ENCODE measurements around the gene CNST.

Gene CNST, protein sequence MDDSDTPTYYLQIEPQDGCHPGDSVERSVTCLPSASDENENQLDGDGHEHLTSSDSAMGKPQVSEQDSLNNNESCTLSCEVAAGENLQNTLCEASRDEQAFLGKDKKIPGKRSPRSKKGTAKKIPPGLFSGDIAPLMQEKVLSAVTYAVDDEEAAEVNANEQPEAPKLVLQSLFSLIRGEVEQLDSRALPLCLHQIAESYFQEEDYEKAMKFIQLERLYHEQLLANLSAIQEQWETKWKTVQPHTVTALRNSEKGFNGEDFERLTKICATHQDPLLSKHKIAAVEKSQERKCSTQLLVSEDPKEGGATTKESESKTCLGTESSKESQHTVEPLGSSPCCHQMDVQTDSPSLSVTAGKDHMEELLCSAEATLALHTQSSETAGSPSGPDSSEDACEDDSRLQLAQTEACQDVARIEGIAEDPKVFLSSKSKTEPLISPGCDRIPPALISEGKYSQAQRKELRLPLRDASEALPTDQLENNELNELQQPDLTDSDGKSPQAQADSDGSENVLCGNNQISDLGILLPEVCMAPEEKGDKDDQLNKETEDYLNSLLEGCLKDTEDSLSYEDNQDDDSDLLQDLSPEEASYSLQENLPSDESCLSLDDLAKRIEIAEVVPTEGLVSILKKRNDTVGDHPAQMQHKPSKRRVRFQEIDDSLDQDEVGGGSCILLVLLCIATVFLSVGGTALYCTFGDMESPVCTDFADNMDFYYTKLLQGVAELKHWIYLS

DNA sequence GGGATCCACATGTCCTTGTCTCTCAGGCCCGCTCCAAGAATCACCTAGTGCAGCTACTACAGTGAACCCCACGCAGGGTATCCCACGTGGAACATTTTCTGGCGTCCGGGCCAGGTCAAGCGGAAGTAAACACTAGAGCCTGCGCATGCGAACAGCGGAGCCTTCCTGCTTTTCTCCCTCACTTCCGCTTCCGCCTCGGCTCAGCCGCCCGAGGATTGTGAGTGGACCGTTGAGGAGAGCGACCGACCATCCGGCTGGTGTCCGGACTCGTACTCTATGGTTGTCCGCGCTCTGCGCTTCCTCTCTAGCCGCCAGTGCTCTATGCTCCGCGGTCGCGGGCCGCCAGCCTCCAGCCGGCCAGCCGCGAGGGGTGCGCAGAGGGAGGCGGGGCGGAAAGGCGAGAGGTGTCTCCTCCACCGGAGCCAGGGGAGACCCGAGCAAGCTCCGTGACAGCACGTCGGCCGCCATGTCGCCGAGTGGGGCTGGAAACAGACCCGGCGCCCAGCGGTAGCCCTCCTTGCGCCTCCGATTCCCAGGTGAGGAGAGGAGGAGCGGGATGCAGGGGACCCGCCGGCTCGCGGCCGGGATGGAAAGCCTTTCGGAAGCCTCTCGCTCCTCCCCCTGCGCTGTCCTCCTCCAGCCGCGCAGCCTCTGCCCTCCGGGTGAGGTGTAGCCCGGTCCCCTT is at the start of gene CNST, which contains the start of gene TFB2M:
Gene CNST (plus strand): TSS at position 329 of the 685 bp plus-strand sequence. CDS start 25,107 bp downstream, outside the sequence.
Gene TFB2M (minus strand): TSS at position 134 of the 685 bp plus-strand sequence. CDS start 123 bp downstream, at position 11.
- DNase-seq (ENCODE audit: low read depth in 2 of 2), result peak; percentile 75 to 83

DNA sequence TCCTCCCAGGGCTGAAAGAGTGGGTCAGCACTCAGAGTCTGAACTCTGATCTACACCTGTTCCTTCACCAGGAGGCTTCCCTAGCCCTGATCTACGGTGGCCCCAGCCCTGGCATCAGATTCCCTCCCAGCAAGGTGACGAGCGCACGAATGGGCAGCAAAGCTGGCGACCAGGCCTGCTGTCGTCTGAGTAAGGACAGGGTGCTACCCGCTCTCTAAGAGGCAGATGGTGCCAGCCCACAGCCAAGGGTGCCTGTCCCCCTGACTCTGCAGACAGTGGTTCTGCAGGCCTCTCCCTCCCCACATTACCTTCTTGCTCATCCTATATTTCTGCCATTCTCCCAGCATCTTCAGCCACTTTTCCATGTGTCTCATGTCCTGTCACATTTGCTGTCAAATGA is 48.9 kb upstream of the CNST start:
- no peak for DNase-seq (ENCODE audit: low read depth in 2 of 2)

DNA sequence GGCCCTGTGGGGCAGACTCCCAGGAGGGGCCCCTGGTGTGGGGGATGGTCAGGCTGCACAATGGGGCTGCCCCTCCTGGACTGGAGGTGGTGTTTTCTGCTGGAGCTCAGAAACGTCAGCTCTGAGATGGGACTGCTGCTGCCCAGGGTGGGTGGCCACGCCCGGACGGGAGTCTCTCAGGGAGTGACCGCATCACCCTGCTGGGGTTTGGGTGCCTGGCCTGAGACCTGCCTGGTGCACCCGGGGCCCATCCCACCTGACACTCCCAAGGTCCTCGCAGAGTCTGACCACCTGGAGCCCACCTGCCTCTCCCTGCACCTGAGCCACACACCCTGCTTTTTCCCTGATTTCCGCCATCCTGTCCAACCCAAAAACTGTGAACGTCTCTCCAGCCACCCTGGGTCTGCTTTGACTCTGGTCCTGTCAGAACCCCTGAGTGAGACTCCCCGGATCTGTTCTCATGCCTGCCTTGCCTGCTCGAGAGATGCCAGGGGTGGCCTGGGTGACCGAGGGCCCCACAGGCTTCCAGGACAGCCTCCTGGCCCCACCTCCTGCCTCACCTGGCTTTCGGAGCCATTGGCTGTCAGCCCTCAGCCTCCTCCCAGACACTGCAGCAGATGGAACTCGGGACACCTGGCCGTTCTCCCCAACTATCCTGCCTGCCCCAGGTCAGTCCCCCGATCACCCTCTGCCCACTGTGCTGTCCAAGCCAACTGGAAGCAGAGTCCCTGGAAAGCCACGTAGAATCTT is 47.6 kb upstream of the CNST start:
- DNase-seq (ENCODE audit: low read depth in 2 of 2), result no peak

DNA sequence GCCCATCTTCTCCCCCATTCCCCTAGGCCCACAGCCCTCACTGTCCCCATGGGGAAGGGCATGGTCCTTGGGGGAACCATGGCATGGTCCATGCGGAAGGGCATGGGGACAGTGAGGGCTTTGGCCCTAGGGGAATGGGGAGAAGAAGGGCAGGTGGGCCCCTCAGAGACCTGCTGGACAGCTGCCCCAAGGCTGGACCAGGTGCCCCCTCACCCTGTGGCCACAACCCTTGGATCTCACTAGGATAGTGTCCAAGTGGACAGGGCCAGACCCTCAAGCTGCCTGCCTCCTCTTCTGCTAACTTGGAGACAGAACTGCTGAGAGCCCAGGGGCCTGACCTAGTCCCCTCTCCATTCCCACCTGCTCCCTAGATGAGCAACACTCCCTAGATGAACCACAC is 46.7 kb upstream of the CNST start:
- no peak for DNase-seq (ENCODE audit: low read depth in 2 of 2)

DNA sequence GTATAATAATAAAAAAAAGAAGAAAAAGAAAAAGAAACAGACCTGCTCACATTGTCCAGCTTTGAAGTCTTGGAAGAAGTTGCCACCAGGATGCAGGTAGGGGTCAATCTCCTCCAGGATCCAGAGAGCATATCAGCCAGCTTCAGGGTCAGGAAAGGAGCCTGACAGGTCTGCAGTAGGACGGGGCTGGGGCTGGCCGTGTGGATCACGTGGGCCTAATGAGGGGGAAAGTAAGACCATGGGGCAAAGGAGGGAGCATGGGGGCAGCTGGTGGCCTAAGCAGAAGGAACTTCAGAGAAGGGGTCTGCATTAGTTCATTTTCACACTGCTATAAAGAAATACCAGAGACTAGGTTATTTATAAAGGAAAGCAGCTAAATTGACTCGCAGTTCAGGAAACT is 39.9 kb upstream of the CNST start:
- no peak for DNase-seq (ENCODE audit: low read depth in 2 of 2)

DNA sequence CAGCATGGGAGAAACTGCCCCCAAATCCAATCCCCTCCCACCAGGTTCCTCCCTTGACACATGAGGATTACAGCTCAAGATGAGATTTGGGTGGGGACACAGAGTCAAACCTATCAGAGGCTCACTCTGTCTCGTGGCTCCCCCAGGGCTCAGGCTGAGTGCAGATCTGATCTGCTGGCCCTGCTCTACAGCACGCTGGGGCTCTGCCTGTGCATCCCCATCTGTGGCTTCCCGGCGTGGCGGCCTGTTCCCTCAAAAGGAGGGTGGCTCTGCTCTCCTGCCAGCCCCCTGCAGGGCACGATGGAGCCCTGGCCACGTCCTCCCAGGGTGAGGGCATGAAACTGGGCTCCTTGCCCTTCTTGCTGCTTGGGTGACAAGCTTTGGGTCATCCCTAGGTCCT is 39.3 kb upstream of the CNST start:
- DNase-seq (ENCODE audit: low read depth in 2 of 2), result no peak

DNA sequence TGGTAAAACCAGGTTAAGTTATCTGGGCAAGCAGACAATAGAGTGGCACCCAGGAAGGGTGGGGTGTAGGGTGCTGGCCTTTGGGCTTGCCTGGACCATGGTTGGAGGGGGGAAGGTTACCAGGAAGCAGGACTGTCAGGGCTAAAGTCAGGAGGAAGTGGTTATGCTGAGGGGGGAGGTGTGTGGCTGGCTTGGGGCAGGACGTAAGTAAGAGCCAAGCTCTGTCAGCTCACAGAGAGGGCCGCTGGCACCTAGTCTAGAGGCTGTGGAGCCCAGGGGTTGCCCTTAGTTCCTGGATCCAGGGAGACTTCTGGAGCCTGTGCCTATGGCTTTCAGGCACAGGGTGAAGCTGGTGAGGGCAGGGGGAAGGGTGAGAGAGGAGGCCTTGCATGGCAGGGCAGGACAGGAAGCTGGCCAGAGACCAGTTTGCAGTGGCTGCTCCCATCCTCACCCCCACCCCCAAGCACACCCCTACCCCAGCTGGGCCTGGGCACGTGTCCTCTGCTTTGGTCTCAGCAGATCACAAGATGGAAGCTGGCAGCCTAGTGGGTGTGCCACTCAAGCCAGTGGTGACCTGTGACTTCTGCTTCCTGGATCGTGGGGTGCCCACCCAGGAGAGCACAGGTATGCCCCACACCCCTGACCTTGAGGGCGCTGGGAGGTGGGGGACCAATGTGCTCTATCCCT is 38.7 kb upstream of the CNST start:
- DNase-seq (ENCODE audit: low read depth in 2 of 2), result no peak

DNA sequence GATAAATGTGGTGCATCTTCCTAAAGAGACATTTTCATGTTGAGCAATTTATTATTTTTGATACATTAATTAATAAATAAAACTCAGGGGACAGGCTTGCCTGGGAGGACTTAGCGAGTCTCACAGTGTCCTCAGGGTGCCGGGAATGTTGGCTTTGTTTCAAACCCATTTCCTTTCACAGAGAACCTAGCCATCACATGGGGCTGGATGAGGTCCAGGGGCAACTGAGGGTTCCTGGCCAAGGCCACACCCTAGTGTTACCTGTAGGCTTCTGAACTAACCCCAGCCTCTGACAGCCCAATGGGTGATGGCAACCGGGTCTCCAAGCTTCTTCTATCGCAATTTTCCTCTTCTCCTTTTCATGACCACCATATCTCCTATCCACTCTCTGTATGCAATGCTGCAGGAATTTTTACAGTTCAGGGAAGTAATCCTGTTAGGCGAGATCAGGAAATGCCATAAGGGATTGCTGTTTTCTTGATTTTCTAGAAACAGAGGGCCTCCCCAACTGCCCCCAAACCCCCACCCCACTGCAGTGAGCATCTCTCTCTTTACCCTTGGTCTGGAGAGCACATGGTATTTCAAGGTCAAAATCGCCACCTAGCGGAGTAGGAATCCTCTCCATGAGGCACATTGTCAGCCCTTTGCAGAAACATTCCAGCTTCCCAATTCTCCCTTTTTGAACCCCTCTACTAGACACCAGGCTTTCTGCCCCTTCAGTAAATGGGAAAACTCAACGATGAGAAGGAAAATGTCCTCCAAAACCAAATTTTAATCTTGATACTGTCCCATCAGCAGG is 37.1 kb upstream of the CNST start:
- DNase-seq (ENCODE audit: low read depth in 2 of 2), result no peak

DNA sequence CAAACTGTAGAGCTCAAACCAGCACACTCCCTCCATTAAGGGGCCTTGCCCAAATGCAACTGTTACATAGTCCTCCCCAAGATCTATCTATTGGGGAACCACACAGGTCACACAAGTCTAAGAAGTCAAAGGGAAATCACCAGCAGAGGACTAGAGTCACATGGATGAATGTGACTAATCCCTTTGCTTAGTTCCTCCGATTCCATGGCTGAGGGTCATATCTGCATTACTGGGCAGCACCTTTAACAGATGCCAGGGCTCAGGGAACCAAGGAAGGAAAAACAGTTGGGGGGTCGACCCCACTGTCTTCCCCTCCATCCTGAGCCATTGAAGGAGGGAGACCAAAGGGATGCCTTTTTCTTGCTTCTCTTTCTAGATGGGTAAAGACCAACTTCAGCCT is 35.8 kb upstream of the CNST start:
- DNase-seq (ENCODE audit: low read depth in 2 of 2), result no peak

DNA sequence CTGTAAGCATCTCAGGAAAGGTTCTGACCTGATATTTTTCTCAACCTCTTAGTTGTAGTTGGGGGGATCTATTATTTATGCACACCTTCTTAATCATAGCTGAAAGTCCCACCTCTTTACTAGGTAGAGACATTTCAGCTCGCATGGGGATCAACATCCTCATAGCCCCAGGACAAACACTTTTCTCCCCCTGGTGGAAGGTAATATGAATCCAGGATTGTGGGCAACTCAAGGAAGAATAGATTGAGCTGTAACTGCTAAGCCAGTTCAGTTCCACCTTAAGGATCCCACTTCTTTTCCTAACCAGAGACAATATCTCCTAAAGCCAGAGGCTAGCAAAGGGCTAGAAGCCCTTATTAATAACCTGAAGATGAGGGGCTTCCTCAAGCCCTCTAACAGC is 33.7 kb upstream of the CNST start:
- DNase-seq (ENCODE audit: low read depth in 2 of 2), result no peak

DNA sequence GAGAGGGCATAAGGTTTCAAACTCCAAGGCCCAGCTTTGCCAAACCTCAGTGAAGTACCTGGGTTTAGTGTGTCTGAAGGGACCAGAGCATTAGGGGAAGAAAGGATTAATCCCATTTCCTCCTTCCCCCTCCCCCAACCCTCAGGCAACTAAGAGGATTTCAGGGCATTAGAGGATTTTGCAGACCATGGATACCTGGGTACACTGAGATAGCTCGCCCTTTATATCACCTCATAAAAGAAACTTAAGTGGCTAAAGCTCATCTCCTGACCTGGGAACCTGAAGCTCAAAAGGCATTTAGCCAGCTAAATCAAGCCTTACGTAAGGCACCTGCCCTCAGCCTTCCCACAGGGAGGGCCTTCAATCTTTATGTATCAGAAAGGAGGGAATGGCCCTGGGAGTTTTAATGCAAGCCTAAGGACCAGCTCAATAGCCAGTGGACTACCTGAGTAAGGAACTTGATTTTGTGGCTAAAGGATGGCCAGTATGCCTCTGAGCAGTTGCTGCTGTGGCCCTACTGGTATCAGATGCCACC is 32.8 kb upstream of the CNST start:
- DNase-seq (ENCODE audit: low read depth in 2 of 2), result no peak

DNA sequence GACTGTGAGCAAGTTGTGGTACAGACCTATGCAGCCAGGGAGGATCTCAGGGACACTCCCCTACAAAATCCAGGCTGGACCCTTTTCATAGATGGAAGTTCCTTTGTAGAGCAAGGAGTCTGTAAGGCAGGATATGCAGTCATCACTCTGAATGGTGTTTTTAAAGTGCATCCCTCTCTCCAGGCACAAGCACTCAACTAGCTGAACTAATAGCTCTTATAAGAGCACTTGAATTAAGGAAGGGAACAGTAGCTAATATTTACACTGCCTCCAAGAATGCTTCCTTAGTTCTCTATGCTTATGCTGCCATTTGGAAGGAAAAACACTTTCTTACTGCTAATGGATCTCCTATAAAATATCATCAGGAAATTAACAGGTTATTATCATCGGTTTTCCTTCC is 32.1 kb upstream of the CNST start:
- no peak for DNase-seq (ENCODE audit: low read depth in 2 of 2)

DNA sequence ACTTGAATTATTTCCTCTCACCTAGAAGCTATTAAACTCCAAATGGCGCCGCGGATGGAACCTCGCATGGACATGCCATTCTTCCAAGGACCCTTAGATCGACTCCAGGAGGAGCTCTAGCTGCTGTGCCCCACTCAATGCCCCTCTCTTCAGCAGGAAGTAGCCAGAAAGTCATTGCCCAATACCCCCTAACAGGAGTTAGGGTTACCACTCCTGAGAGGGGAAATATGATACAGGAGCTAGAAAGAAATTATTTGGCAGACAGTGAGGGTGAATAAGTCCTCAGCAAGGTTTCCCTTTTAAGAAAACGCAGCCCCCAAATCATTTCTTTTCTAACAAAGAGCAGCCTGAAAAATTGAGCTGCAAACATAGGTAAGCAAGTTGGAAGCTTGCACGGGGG is 28.8 kb upstream of the CNST start:
- no peak for DNase-seq (ENCODE audit: low read depth in 2 of 2)

DNA sequence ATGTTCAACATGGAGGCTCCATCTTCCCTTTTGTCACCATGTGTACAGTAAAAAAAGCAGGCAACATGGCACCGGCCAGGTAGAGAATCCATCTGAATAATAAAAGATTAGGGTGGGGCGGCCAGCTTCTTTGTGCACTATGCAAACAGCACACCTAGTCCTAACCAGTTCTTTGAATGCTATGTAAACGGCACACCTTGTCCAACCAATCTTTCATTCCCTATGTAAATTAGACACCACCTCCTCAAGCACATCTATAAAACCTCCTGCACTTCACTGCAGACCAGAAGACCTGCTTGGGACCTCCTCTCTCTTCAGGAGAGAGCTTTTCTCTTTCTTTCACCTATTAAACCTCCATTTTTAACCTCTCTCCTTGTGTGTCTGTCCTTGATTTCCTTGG is 28.4 kb upstream of the CNST start:
- DNase-seq (ENCODE audit: low read depth in 2 of 2), result no peak

DNA sequence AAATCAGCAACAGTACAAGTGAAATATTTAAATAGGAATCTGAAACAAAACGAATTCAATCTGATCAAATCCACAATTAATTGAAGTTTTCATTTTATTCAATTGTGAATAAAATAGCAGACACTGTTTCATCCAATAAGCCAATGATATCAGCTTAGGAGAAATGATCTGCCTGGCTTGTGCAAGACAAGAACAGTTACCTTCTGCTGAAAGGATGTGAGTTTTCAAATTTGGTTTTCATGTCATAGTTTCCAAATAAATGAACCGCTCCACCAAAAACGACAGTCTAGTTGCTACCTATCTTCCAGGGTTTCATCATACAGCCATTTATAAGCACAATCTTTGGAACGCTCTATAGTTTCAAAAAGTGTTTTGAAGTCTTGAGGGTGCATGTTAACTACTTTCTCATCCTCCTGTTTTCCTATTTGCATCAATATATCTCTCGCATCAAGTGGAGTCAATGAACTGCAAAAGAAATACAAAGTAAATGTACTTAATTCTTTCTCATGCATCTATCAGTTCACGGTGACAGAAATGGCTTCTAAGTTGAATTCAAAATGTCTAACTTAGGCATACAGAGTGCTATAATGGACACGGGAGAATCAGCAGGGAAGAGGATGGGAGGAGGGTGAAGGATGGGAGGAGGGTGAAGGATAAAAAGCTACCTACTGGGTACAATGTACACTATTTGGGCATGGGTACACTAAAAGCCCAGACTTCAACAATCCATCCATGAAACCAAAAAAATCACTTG is 25.3 kb upstream of the CNST start:
- DNase-seq (ENCODE audit: low read depth in 2 of 2), result no peak

DNA sequence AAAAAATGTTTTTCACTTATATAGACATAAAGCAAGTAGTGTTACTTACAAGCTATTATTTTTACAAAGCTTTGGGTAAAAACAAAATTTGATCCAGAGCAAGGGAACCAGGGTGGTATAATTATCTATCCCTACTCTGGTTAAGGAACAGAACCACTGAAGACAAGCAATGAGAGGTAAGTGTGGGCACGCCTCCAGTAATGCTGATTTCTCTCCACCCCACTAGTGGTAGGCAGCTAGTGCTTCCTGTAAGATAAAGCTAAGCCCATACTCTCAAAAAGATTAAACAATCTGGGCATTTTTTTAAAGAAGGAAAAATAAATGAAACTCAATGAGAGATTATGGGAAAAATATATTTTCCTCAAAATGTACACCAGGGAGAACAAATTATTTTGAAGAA is 22.3 kb upstream of the CNST start:
- DNase-seq (ENCODE audit: low read depth in 2 of 2), result no peak

DNA sequence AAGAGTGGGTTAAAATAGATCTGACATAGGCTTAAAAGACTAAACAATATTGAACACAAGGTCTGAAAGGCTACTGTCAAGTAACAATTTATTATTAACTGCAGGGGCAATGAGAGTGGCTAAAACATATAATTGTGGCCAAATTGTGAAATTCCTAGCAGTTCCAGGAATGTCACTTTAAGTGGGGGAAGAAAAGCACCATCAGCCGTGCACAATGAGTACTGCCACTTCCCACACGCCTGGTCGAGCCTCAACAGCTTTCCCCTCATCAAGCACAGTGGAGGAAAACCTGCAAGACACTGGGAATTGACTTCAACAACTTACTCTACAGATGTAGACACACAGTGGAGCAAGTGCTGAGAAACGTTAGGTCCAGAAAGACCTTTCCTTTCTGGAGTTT is 16.6 kb upstream of the CNST start:
- no peak for DNase-seq (ENCODE audit: low read depth in 2 of 2)

DNA sequence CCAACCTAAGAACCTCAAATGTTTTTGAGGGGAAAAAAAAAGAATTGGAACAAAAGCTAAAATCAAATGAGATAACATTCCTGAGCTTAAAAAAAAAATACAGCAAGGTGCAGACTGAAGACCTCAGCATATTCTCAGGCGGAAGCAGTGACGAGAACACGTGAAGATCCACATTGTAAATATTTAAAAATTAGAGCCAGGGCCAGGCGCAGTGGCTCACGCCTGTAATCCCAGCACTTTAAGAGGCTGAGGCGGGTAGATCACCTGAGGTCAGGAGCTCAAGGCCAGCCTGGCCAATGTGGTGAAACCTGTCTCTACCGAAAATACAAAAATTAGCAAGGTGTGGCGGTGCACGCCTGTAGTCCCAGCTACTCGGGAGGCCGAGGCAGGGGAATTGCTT is 15.9 kb upstream of the CNST start:
- DNase-seq (ENCODE audit: low read depth in 2 of 2), result no peak

DNA sequence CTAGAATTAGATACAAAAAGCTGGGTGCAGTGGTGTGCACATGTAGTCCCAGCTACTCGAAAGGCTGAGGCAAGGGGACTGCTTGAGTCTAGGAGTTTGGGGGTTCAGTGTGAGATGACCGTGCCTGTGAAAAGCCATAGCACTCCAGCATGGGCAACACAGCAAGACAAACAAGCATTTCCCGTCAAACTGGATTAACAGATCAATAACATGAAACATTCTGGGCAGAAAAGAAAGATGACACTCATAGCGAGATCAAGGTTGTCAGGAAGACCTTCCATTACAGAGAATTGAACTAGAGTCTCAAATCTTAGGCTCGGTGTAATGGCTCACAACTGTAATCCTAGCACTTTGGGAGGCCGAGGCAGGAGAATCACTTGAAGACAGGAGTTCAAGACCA is 14.1 kb upstream of the CNST start:
- DNase-seq (ENCODE audit: low read depth in 2 of 2), result no peak

All from stimulated activated CD8-positive, alpha-beta memory T cell treated with anti-CD3 and anti-CD28 coated beads, Interleukin-7, amount 100 ng/mL, for 1 hour (primary cell).